ENCODE data around the gene SLC45A1.
"Not testable (repeated sequence)": the region's sequence is repeated elsewhere in the genome, so short reads cannot be mapped to it uniquely, and the experiment has no call there.

Gene SLC45A1

GRCh38 chr1:8377271-8377981 lies 59.5 kb downstream of the SLC45A1 start:
- TF ChIP-seq CTCF (IDR thresholded peaks at IDR 0.05): no peak
- H3K4me3 ChIP-seq: no peak overlapping the region
- no peak overlapping the region for H3K27ac ChIP-seq
- peak; percentile 33 for DNase-seq (ENCODE audit: low spot score)

- peak; percentile 55 for DNase-seq (ENCODE audit: low spot score)
- Histone ChIP-seq H3K27ac (peak overlapping the region; percentile 59 to 80), H3K4me3 (no peak overlapping the region)
- TF ChIP-seq CTCF (IDR thresholded peaks at IDR 0.05): no peak
These were observed 60.3 kb downstream of the SLC45A1 start for GRCh38 chr1:8378178-8378577.

- peak; percentile 64 for DNase-seq (ENCODE audit: low spot score)
- TF ChIP-seq CTCF (IDR thresholded peaks at IDR 0.05): no peak
- H3K27ac ChIP-seq: peak overlapping the region; percentile 59 to 80
- peak overlapping the region; percentile 32 for H3K4me3 ChIP-seq
These were observed 61.1 kb downstream of the SLC45A1 start for GRCh38 chr1:8378981-8379470.

GRCh38 chr1:8379513-8380186 lies 61.7 kb downstream of the SLC45A1 start:
- TF ChIP-seq CTCF (IDR thresholded peaks at IDR 0.05): no peak
- H3K27ac ChIP-seq: peak overlapping the region; percentile 59 to 80
- no peak for DNase-seq (ENCODE audit: low spot score)
- peak overlapping the region; percentile 32 for H3K4me3 ChIP-seq

- H3K4me3 ChIP-seq; DNase-seq (ENCODE audit: low spot score): not testable (repeated sequence)
- peak overlapping the region in 1 of 2 donors; percentile 6 for H3K27ac ChIP-seq
These were observed 62.4 kb downstream of the SLC45A1 start for GRCh38 chr1:8380310-8380709.

GRCh38 chr1:8381618-8382017 lies 63.7 kb downstream of the SLC45A1 start:
- TF ChIP-seq CTCF (IDR thresholded peaks at IDR 0.05): no peak
- Histone ChIP-seq H3K27ac (peak overlapping the region in 1 of 2 donors; percentile 17), H3K4me3 (no peak overlapping the region)
- DNase-seq (ENCODE audit: low spot score): no peak

- Histone ChIP-seq H3K4me3 (peak overlapping the region; percentile 4), H3K27ac (peak overlapping the region in 1 of 2 donors; percentile 17)
- TF ChIP-seq CTCF (IDR thresholded peaks at IDR 0.05): no peak
- DNase-seq (ENCODE audit: low spot score): no peak
These were observed 64.2 kb downstream of the SLC45A1 start for GRCh38 chr1:8382051-8382505.
